Endothelial cell of hepatic sinusoid (primary cell): Measurements from ENCODE around the gene SLFNL1.

ENCODE experiments used
- in situ Hi-C: cut with HindIII; loops from 2 replicates; pipeline ENCODE4 v1.10.0; 2017; ENCODE audit warnings: low sequenced_read_pairs

Gene SLFNL1

DNA sequence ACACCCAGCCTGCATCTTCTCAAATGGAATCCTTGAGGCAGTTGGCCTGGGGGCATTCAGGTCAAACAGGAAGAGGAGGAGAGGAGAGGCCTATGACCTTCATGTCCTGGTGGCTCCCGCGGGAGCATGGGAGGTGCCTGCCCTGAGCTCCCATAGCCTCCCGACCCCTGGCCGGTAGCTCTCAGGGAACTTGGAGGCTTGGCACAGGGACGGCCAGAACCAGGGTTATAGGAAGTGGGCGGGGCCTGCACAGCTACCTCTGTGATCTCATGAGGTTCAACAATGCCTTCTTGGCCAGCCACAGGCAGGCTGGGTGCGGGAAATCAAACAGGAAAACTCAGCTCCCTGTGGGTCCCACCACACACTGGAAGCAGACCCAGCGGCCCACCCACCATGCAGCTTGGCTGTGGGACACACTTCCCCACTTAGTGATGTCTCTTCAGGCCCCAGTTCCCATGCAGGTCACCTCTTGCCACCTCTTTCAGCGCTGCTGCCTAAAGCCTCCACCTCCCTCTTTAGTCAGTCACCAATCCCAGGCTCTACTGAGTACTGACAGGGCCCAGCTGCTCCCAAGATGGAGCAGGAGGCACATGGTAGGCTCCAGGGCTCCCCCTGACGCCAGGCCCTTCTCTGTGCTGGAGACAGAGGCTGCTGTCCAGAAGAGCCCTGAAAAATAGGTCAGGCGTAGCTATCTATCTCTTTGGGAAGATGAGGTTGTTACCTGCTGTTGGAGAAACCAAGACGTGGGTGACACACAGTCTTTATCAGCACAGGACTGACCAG lies at the start of gene SLFNL1:
SLFNL1 (minus strand) TSS at position 200 of the 783 bp plus-strand sequence. CDS start 1,065 bp downstream, outside the sequence.
- in situ Hi-C loops, result no loop called here

DNA sequence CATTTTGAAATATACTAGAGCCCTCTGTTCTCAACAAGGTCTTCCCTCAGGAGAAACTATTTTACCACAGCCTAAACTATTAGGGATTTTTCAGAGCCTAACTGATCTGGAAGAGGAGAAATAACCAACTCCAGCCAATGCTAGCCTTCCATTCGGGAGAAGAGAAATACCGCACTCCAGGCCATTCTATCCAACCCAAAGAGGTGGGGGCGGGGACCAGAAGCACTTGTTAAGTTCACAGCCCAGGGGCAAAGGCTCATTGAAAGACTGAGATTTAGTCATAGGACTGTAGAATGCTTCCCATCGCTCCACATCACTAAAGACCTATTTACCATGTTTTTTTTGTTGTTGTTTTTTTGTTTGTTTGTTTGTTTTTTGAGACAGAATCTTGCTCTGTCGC lies 35.4 kb upstream of the SLFNL1 start:
- in situ Hi-C loops, result no loop called here

DNA sequence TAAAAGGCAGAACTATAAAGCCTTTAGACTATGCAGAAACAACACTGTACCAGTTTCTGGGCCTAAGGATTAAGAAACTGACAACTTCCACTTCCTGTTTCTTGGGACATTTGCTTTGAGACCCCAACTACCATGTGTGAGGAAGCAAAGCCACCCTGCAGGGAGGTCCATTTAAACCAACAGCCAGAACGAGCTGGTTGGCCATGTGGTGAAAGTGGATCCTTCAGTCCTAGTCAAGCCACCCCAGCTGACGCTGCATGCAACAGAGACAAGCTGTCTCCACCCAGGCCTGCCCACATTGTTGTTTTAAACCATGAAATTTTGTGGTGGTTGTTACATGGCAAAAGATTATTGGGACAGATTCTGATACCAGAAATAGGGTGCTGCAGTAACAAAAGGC lies 31.8 kb upstream of the SLFNL1 start:
- in situ Hi-C loops, result no loop called here

DNA sequence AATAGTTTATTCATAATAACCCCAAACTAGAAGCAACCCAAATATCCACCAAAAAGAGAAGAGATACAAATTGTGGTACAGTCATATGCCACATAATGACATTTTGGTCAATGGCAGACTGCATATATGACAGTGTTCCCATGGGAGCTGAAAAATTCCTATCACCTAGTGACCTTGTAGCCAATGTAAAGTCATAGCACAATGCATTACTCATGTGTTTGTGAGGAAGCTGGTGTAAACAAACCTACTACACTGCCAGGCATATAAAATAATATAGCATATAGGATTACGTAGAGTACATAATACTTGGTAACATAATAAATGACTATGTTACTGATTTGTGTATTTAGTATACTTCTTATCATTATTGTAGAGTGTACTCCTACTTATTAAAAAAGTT lies 29.5 kb upstream of the SLFNL1 start:
- in situ Hi-C loops, result no loop called here

DNA sequence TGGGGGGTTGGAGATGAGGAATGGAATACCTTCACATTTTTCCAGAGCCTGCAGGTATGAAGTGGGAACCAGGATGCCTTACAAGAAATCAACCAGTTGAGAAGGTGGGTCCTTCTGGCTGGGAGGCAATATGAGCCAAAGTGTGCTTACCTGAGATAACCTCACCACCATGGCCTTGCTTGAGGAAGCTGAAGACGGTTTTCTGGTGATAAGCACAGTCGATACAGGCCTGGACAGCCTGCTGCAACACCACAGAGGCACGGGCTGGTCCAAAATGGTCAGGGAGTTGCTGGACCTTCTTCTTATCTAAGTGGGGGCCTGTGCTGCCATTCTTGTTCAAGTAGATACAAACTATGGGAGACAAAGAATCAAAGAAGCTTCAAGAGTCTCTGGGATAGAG lies 27.0 kb upstream of the SLFNL1 start:
- in situ Hi-C loops, result loop anchor here (5.0 kb wide), 1 partner anchor 66 kb away; no protein-coding TSS in a partner anchor

DNA sequence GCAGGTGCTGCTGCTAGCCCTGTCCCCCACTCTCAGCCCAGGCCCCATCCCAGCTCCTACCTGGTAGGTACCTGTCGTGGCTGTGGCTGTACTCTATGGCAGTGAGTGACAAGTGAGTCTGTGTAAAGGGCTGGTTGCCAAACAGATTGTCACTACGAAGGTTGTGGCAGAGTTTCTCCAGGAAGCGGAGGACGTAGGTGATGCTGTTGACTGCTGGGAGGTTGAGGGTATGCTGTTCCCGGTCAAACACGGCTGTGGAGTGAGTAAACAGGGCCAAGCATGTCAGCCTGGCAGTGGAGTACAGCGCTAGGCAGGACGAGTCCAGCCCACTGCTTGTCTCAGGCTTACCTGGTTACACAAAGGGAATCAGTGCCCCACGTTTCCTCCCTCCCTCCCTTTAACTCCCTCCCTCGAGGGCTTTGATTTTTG lies 24.8 kb upstream of the SLFNL1 start:
- in situ Hi-C loops, result loop anchor here (5.0 kb wide), 1 partner anchor 64 kb away; no protein-coding TSS in a partner anchor

DNA sequence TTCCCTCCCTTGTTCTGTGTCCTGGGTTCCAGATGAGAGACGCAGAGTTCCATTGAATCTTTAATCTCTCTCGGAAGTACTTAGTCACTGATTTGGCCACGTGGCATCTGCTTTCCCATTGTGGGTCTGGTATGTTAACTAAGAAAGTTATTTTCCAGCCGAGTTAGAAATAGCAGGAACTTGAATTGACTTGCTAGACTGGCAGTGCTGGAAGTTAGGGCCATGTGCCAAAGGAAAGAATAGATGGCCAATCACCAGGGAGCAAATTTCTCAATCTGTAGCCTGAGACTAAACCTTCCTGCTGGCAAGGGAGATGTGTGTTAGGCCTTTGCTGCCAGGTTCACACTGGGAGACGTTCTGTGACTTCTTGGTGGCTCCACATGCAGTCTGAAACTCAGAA lies 24.2 kb upstream of the SLFNL1 start:
- in situ Hi-C loops, result loop anchor here (5.0 kb wide), 1 partner anchor 63 kb away; no protein-coding TSS in a partner anchor

DNA sequence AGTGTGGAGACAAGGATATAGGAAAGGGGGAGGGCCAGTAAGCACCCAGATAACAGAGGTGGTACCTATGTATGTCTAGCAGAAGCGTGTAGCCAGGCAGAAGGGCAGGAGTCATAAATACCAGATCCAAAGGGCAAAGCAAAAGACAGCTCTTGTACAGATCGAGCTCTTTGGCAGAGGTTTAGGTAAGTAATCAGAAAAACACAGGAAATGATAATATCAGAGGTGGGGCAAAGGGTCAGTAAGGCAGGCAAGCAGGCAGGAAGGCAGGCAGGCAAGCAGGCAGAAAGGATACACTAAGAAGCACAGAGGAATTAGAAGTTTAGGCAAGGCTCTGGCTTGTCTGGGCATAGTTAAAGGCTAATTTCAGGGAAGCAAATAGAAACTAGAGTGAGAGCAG lies 22.7 kb upstream of the SLFNL1 start:
- in situ Hi-C loops, result no loop called here

DNA sequence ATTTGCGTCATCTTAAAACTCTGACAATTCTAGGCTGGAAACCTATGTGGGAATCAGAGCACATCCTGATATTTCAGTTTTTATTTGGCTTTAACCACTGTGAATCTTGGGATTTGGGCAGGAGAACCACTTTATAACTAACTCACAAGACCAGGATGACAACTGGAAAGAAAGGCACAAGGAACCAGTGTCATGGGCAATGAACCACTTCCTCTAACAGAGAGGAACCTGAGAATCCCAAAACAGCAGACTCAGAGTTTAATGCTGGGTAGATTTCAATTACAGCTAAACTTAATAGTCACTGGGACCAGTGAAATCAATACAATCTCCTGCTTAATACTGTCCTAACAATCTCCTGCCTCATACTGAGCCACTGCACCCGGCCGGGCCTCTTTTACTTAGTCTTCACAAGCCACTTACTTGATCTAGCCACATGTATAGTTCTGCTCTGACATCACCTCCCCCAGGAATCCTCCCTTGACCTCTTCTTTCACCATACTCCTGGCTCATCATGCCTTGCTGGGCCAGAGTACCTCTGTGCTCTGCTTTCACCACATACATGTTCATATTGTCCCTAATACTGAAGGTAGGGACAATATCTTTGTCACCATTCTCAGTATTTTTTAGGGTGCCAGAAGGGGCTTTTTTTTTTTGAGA lies 20.2 kb upstream of the SLFNL1 start:
- in situ Hi-C loops, result no loop called here

DNA sequence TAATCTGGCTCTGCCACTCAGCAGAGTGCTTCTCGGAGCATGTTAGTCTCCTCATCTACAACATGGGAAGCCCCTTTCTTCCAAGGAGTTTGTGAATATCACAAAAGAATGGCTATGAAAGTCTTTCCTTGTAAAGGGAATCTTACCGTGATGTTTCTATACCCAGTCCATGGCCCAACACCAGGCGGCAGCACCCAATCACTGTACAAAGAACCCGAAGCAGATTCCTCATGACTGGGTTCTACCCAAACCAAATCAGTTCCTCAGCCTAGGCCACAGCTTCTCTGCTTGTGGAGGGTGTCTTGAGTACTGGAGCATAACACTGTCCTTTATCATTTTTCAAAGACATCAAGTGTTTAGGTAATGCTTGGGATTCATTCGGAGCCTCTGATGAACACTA lies 16.6 kb upstream of the SLFNL1 start:
- in situ Hi-C loops, result loop anchor here (5.0 kb wide), 1 partner anchor 64 kb away; no protein-coding TSS in a partner anchor

DNA sequence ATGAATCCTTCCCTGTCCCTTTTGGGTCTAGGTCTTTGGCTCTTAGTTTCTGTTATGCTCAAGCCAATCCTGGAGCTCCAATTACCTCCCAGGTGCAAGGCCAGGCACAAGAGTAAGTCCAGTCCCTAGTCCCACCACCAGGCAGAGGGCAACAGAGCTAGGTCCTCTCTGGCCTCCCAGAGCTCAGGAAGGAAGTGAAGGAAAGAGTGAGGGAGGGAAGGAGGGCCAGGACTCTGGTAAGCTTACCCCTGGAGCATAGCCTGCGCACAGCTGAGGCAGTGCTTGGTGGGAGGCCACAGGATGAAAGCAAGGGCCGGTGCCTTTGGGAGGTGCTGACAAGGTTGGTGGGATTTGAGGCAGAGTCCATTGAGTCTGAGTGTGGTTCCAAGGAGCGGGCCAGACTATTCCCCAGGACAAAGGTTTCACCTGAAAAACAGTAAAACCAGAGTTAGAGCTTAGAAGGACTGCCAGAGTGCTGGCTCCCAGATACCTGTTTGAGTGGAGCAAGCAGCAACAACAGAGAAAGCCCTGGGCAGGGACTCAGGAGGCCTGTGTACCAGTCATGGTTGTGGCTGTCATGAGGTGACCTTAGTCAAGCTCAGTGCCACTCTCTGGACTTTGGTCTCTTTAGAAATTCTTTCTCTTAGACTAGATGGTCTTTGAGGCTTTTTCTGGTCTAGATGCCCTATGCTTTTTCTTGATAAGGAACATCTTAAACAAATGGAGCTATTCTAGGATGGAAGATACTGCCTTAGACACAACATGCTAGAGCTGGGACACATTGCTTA lies 15.8 kb upstream of the SLFNL1 start:
- in situ Hi-C loops, result loop anchor here (5.0 kb wide), 1 partner anchor 65 kb away; no protein-coding TSS in a partner anchor

DNA sequence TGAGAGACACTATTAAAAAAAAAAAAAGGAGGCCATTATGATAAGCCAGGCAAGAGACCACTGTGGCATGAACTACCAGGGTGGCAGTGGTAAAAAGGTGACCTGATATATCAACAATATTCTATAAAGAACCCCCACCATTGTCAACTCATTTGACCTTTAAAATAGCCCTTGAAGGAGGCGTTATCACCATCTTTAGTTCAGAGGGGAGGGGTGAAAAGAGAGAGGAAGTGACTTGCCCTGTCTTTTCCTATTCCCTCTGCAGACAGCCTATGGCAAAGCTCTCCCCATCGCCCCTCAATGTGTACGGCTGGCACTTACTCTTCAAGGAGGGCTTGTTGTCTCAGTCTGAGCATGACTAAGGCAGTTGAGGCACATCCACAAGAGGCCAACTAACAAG lies 11.7 kb upstream of the SLFNL1 start:
- in situ Hi-C loops, result no loop called here

DNA sequence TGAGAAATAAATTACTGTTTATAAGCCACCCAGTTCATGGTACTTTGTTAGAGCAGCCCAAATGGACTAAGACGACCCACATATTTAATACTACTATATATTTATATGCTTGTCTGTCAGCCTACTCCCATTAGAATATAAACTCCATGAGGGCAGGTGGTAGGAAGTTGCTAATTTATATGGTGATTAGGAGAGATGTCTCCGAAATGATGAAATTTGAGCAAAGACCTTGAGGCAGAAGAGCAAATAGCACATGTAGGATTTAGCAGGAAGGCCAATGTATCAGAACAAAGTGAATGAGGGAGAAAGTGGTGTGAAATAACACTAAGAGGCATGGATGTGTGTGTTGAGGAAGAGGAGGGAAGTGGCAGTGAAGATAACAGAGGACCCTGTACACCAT lies 10.6 kb upstream of the SLFNL1 start:
- in situ Hi-C loops, result no loop called here

DNA sequence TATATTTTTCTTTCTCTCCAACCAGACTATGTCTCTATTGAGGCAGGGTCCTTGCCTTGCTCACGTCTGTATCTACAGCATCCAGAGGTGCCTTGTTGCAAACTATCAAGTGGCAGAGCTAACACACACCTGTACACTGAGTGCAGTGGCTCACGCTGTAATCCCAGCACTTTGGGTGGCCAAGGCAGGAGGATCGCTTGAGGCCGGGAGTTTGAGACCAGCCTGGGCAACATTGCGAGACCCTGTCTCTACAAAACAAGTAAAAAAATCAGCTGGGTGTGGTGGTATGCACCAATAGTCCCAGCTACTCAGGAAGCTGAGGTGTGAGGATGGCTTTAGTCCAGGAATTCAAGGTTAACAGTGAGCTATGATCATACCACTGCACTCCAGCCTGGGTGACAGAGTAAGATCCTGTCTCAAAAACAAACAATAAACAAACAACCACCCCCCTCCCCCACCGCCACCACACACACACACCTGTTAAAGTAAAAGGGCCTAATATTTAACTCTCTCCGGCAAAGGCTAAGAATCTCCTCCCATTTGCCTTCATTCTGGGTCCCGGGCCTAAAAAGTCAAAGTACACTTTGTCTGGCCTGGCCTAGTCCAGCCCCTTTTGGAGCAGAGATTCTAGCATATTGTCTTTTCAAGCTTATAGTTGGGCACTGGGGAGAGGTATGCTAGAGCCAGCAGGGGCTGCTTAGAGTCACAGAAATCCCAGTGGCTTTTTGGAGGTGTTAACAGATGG lies 9.5 kb upstream of the SLFNL1 start:
- in situ Hi-C loops, result no loop called here

DNA sequence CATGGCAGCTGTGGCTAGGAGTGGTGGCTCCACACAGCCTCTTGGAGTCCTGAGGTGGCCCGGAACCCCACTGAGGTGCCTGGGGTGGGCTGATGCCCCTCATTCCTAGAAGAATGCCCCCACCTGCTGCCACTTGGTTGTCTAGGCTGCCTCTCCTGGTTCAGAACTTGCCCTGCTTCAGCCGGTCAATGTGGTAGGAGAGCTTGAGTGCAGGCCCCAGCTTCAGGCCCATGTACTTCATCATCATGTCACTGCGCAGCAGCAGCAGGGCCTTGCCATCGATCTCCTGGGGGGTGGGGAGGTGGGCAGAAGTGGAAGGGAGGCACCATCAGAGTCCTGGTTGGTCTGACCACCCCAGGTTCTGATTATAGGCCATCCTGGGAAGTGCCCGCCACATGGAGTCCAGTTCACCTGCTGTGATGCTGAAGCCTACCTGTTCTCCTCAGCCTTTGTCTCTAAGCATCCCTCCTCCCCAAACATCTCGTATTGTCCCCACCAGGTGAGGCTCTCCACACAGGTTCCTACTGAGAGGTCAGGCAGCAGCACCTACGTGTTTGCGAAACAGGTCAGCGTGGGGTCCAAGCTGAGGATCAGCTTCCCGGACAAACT lies 6.6 kb upstream of the SLFNL1 start:
- in situ Hi-C loops, result no loop called here

DNA sequence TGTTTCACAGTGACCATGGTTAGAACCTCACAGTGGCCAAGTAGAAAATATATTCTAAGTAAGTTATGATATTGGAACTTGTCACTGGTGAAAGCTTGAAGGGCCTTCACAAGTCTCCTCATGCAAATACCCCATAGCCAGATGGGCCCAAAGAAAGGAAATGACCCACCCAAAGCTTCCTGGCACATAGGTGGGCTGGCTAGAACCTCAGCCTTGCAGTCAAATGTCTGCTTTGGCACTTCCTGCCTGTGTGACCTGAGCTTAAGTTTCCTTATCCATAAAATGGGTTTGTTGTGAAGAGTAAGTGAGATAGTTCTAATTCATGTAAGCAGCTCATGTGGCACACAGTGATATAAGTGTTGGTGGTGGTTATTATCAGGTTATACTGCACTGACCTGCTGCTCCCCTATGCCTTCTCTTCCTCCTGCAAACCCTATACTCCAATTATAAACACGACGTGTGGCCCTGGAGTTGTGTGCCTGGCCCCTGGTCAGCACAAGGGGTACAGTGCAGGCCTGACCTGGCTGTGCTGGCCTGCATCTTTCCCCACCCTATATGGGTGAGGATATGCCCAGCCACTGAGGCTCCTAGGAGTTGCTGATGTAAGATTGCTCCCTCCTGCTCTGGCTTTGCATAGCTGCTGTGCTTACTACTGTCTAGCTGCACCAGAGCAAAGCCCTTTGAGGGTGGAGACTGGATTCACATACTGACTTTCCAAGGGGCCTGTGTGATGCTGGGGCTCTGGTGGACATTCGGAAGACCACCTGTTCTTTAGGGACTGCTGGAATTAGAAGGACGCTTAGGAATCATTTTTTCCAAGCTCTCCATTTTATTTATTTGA lies 4.7 kb upstream of the SLFNL1 start:
- in situ Hi-C loops, result no loop called here

DNA sequence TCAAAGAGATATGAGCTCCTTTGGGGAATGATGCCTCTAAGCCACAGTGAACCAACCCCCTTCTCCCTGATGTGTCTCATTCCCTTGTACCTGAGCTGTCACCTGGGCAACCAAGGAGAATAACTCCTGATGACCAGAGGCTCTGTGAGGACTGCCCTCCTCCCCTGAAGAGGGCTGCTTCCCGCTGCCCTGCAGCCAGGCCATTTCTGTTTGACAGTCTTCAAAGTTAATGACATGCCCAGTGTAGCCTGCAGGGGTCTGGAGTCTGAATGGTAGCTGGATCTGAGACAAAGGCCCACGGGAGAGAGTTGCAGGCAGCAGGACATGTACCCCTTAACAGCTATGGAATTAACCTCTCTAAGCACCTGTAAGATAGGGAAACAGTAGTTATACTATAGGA lies 3.4 kb upstream of the SLFNL1 start:
- in situ Hi-C loops, result no loop called here

DNA sequence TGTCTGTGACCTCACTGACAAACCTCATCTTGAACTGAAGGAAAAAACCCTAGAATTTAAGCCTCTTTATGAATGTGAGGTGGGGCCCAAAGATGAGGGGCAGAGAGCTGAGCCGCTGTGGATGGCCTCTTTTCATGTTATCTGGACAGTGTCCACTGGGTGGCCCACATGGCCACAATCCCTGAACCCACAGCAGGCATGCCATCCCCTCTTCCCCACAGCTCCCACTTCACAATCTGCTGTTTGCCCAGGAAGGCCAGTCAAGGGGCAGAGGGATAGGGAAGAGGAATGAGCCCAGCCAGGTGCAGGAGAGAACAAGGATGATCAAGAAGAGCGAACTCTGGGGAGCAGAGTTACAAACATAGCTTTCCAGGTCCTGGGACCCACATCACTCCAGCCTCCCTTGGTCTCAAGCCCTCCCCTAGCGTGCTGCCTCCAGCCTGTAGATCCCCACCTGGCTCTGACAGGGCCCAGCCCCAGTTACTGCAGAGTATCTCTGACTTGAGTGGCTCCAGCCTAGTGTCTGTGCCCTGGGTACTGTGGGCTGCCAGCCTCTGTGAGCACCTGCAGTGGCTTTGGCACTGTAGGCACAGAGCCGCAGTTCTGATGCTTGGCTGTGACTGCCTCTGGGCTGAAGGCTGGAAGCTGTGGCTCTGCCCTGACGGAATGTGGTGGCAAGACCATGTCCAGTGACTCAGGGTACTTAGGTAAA lies 1.9 kb upstream of the SLFNL1 start:
- in situ Hi-C loops, result no loop called here

DNA sequence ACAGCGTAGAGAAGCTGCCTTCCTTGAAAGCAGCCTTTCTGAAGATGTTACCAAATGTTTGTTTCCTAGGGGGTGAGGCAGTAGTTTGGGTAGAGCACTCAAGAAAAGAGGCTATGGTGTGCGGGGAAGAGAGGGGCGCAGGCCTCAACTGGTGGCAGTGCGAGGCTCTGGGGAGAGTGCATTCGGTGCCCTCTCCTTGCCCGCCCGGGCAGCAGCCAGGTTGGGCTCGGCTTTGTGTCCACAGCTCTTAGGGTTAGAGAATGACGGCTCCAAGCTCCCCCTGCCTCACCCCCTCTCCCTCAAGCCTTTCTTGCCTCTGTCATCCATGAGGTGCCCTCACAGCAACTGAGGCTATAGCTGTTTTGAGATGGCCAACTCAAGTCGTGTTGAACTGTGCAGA lies 899 bp upstream of the SLFNL1 start:
- in situ Hi-C loops, result no loop called here
